WTC11 (cell line): ENCODE results near the gene TOGARAM2.

Experiments
- CTCF ChIP-seq: fragments of 200-600 bp; IDR thresholded peaks from 2 replicates; pipeline ENCODE4 v1.8.0; 2022; ENCODE audit warnings: antibody characterized with exemption
- USF1 ChIP-seq: sonication (generic); formaldehyde crosslinking; IDR thresholded peaks from 2 replicates; pipeline ENCODE4 v1.8.0; 2022; ENCODE audit warnings: mild to moderate bottlenecking, missing genetic modification reagents

GRCh38 chr2:28995765-28996750 lies 15.0 kb downstream of the TOGARAM2 start:
- TF ChIP-seq CTCF (no peak), USF1 (CRISPR knock-in tag) (no peak)
